H9 (cell line): ENCODE data around the gene TIMM10. TPM values are rescaled to one million over a fixed set of nuclear protein-coding genes. Genes with fewer than 3 reads are reported as not detected.

Experiments used
- DNase-seq: peaks from one replicate; pipeline ENCODE4 v3.0.0-alpha.2; 2017
- H2AFZ ChIP-seq: one replicate; pipeline ENCODE4 v1.6.1; 2013; ENCODE audit warnings: mild to moderate bottlenecking, low read length, control low read depth, moderate library complexity
- H2AK5ac ChIP-seq: 2 replicates; pipeline ENCODE4 v1.6.1; 2013; ENCODE audit warnings: low read length, control low read depth, mixed read lengths; ENCODE audit not compliant: insufficient read length
- H2BK120ac ChIP-seq: one replicate; pipeline ENCODE4 v1.6.1; 2013; ENCODE audit warnings: low read depth, mild to moderate bottlenecking, low read length, control low read depth, inconsistent platforms; ENCODE audit not compliant: poor library complexity, severe bottlenecking
- H2BK12ac ChIP-seq: 2 replicates; pipeline ENCODE4 v1.6.1; 2013; ENCODE audit warnings: low read length, control low read depth, mixed read lengths, low read depth; ENCODE audit not compliant: insufficient read length
- H2BK15ac ChIP-seq: 2 replicates; pipeline ENCODE4 v1.6.1; 2013; ENCODE audit warnings: low read depth, low read length, control low read depth
- H2BK20ac ChIP-seq: one replicate; pipeline ENCODE4 v1.6.1; 2013; ENCODE audit warnings: low read depth, mild to moderate bottlenecking, low read length, control low read depth, inconsistent platforms; ENCODE audit not compliant: poor library complexity, severe bottlenecking
- H2BK5ac ChIP-seq: 2 replicates; pipeline ENCODE4 v1.6.1; 2013; ENCODE audit warnings: low read length, control low read depth, mixed read lengths; ENCODE audit not compliant: insufficient read length
- H3K14ac ChIP-seq: 2 replicates; pipeline ENCODE4 v1.6.1; 2013; ENCODE audit warnings: low read length, control low read depth; ENCODE audit not compliant: insufficient read depth
- H3K18ac ChIP-seq: 2 replicates; pipeline ENCODE4 v1.6.1; 2013; ENCODE audit warnings: low read depth, mild to moderate bottlenecking, mixed read lengths, low read length, control low read depth; ENCODE audit not compliant: insufficient read length
- H3K23ac ChIP-seq: 2 replicates; pipeline ENCODE4 v1.6.1; 2013; ENCODE audit warnings: low read length, control low read depth, mixed read lengths, low read depth; ENCODE audit not compliant: insufficient read length
- H3K23me2 ChIP-seq: 2 replicates; pipeline ENCODE4 v1.6.1; 2013; ENCODE audit warnings: low read depth, mild to moderate bottlenecking, mixed read lengths, low read length, control low read depth; ENCODE audit not compliant: insufficient read length, poor library complexity, severe bottlenecking
- H3K27ac ChIP-seq: 2 replicates; pipeline ENCODE4 v1.5.1; 2013; ENCODE audit warnings: low read length, control low read depth, mixed read lengths, low read depth; ENCODE audit not compliant: insufficient read length
- H3K27me3 ChIP-seq: 2 replicates; pipeline ENCODE4 v1.6.1; 2013; ENCODE audit warnings: low read length, control low read depth, inconsistent platforms; ENCODE audit not compliant: insufficient read depth
- H3K4ac ChIP-seq: 2 replicates; pipeline ENCODE4 v1.6.1; 2013; ENCODE audit warnings: low read depth, mild to moderate bottlenecking, control low read depth, inconsistent platforms, low read length, moderate library complexity
- H3K4me1 ChIP-seq: 2 replicates; pipeline ENCODE4 v1.6.1; 2013; ENCODE audit warnings: low read length, control low read depth, inconsistent platforms; ENCODE audit not compliant: insufficient read depth
- H3K4me2 ChIP-seq: 2 replicates; pipeline ENCODE4 v1.6.1; 2013; ENCODE audit warnings: low read length, control low read depth, mixed read lengths; ENCODE audit not compliant: insufficient read length, insufficient read depth
- H3K56ac ChIP-seq: 2 replicates; pipeline ENCODE4 v1.6.1; 2013; ENCODE audit warnings: low read depth, mild to moderate bottlenecking, mixed read lengths, low read length, control low read depth; ENCODE audit not compliant: insufficient read length
- H3K79me1 ChIP-seq: 2 replicates; pipeline ENCODE4 v1.6.1; 2013; ENCODE audit warnings: low read depth, mild to moderate bottlenecking, moderate library complexity, low read length, control low read depth, inconsistent platforms; ENCODE audit not compliant: insufficient read depth, poor library complexity, severe bottlenecking
- H3K79me2 ChIP-seq: 2 replicates; pipeline ENCODE4 v1.6.1; 2013; ENCODE audit warnings: low read length, control low read depth, inconsistent platforms; ENCODE audit not compliant: insufficient read depth
- H3K9ac ChIP-seq: 2 replicates; pipeline ENCODE4 v1.6.1; 2013; ENCODE audit warnings: low read length, control low read depth, mixed read lengths; ENCODE audit not compliant: insufficient read length; ENCODE audit errors: extremely low read depth
- H3K9me3 ChIP-seq: one replicate; pipeline ENCODE4 v1.6.1; 2013; ENCODE audit warnings: low read depth, low read length, inconsistent platforms; ENCODE audit not compliant: control insufficient read depth
- H3T11ph ChIP-seq: one replicate; pipeline ENCODE4 v1.6.1; 2013; ENCODE audit warnings: mild to moderate bottlenecking, low read length, control low read depth, inconsistent platforms
- H4K20me1 ChIP-seq: one replicate; pipeline ENCODE4 v1.6.1; 2013; ENCODE audit not compliant: control insufficient read depth, insufficient read length, insufficient read depth
- H4K5ac ChIP-seq: 2 replicates; pipeline ENCODE4 v1.6.1; 2013; ENCODE audit warnings: low read depth, mild to moderate bottlenecking, mixed read lengths, low read length, control low read depth; ENCODE audit not compliant: insufficient read length
- H4K8ac ChIP-seq: replicated peaks from 2 replicates; pipeline ENCODE4 v1.6.1; 2013; ENCODE audit warnings: low read length, control low read depth, mixed read lengths, low read depth; ENCODE audit not compliant: insufficient read length
- H4K91ac ChIP-seq: 2 replicates; pipeline ENCODE4 v1.6.1; 2013; ENCODE audit warnings: low read depth, mild to moderate bottlenecking, moderate library complexity, mixed read lengths, low read length, control low read depth; ENCODE audit not compliant: insufficient read length
- H3K27ac Mint-ChIP-seq, 3 experiments: 2 replicates in 2 of 3; 3 replicates in 1 of 3; pipeline ENCODE4 v1.8.0; 2020 to 2021; ENCODE audit warnings: mixed read lengths in 3 of 3, mild to moderate bottlenecking in 1 of 3, moderate library complexity in 1 of 3
- H3K27me3 Mint-ChIP-seq: 2 replicates; pipeline ENCODE4 v1.8.0; 2021; ENCODE audit warnings: low read depth, mild to moderate bottlenecking, moderate library complexity, mixed read lengths
- H3K36me3 Mint-ChIP-seq, 3 experiments: 2 replicates in 2 of 3; 3 replicates in 1 of 3; pipeline ENCODE4 v1.8.0; 2020 to 2021; ENCODE audit warnings: low read depth in 3 of 3, mixed read lengths in 3 of 3; ENCODE audit not compliant: insufficient read depth in 1 of 3
- H3K4me1 Mint-ChIP-seq, 2 experiments: 2 replicates each; pipeline ENCODE4 v1.8.0; 2020; ENCODE audit warnings: mixed read lengths in 2 of 2
- H3K4me3 Mint-ChIP-seq, 2 experiments: 2 replicates in 1 of 2; 3 replicates in 1 of 2; pipeline ENCODE4 v1.8.0; 2020 to 2021; ENCODE audit warnings: mild to moderate bottlenecking in 2 of 2, mixed read lengths in 2 of 2, moderate library complexity in 1 of 2
- H3K9me3 Mint-ChIP-seq, 2 experiments: 2 replicates in 1 of 2; 3 replicates in 1 of 2; pipeline ENCODE4 v1.8.0; 2020; ENCODE audit warnings: mild to moderate bottlenecking in 2 of 2, mixed read lengths in 2 of 2, moderate library complexity in 1 of 2
- WGBS: extraction: QIAGEN DNeasy Blood & Tissue Kit; methylation state at CpG from one replicate; pipeline ENCODE4 v1.1.7; 2013; ENCODE audit warnings: missing lambda C conversion rate, low lambda C conversion rate, mixed read lengths; ENCODE audit not compliant: insufficient read length; ENCODE audit errors: extremely low coverage; 5-methylcytosine and 5-hydroxymethylcytosine counted together
- total RNA-seq: library from RNA; stranded (reverse); gene quantifications from 2 replicates; pipeline ENCODE4 v1.2.1, GENCODE V29; 2021
- TF ChIP-seq, protein P1 (sequence below): fragments of 200-600 bp; sonication (generic); conservative IDR thresholded peaks from 3 replicates; pipeline ENCODE4 v1.8.0; 2021; ENCODE audit warnings: antibody characterized with exemption, mild to moderate bottlenecking

The TIMM10 gene
- total RNA-seq, 1 experiment from 2014 or later, result 130 TPM

DNA sequence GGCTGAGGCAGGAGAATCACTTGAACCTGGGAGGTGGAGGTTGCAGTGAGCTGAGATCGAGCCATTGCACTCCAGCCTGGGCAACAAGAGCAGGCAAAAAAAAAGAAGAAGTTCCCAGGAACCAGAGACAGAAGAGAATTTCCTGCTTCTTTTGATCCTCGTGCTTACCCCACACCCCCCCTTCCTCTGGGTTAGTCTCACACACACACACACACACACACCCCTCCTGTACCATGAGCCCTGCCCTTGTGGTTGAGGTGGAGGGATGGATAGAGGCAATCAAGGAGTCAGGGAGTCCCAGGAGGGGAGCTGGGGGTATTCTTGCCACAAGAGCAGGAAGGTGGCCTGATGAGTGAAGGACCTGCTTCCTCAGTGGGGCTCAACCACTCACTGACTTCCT lies 41.1 kb upstream of the TIMM10 start:
- peaks cover 6% of the 10 kb centered on the region; the same call in 1 of the 2 replicates for H3K4me1 ChIP-seq
- H4K20me1 ChIP-seq, result no peaks in the 10 kb centered on the region
- H2BK120ac ChIP-seq, result no peak overlapping the region
- H3K4me1 Mint-ChIP-seq, result peaks cover 28 to 33% of the 10 kb centered on the region in 2 experiments
- no peak for DNase-seq
- H3K4ac ChIP-seq, result no peak overlapping the region
- WGBS, result no CpG with 5 or more reads among the region's 2 CpGs
- no peaks in the 10 kb centered on the region for H3K79me1 ChIP-seq
- no peak overlapping the region for H2BK20ac ChIP-seq
- H3K27me3 ChIP-seq, result no peaks in the 10 kb centered on the region; the same call in 1 of the 2 replicates
- H3K9ac ChIP-seq, result no peak overlapping the region
- H2BK12ac ChIP-seq, result no peak overlapping the region
- H3K27me3 Mint-ChIP-seq, result peaks cover 9% of the 10 kb centered on the region
- no peaks in the 10 kb centered on the region for H3K9me3 ChIP-seq
- TF ChIP-seq, protein P1, sequence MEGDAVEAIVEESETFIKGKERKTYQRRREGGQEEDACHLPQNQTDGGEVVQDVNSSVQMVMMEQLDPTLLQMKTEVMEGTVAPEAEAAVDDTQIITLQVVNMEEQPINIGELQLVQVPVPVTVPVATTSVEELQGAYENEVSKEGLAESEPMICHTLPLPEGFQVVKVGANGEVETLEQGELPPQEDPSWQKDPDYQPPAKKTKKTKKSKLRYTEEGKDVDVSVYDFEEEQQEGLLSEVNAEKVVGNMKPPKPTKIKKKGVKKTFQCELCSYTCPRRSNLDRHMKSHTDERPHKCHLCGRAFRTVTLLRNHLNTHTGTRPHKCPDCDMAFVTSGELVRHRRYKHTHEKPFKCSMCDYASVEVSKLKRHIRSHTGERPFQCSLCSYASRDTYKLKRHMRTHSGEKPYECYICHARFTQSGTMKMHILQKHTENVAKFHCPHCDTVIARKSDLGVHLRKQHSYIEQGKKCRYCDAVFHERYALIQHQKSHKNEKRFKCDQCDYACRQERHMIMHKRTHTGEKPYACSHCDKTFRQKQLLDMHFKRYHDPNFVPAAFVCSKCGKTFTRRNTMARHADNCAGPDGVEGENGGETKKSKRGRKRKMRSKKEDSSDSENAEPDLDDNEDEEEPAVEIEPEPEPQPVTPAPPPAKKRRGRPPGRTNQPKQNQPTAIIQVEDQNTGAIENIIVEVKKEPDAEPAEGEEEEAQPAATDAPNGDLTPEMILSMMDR, result no peak
- no peak overlapping the region for H3K14ac ChIP-seq
- H3T11ph ChIP-seq, result no peak overlapping the region
- H3K79me2 ChIP-seq, result no peaks in the 10 kb centered on the region
- H3K36me3 Mint-ChIP-seq, result peaks cover 0 to 2% (median 0%) of the 10 kb centered on the region in 3 experiments; a peak in 2 of 7 replicates
- H3K4me2 ChIP-seq, result no peak overlapping the region
- no peak overlapping the region for H2BK15ac ChIP-seq
- H2BK5ac ChIP-seq, result no peak overlapping the region
- H4K8ac ChIP-seq, result no peak overlapping the region
- H3K27ac Mint-ChIP-seq, result no peak overlapping the region
- no peak overlapping the region for H2AK5ac ChIP-seq
- no peak overlapping the region for H3K27ac ChIP-seq
- peaks cover 8% of the 10 kb centered on the region for H3K23me2 ChIP-seq
- H3K9me3 Mint-ChIP-seq, result no peaks in the 10 kb centered on the region
- H3K56ac ChIP-seq, result no peak overlapping the region
- no peak overlapping the region for H4K91ac ChIP-seq
- H3K18ac ChIP-seq, result no peak overlapping the region
- no peak overlapping the region for H3K23ac ChIP-seq
- no peak overlapping the region for H4K5ac ChIP-seq
- H2AFZ ChIP-seq, result no peak overlapping the region
- no peak overlapping the region; a peak in 1 of 5 replicates for H3K4me3 Mint-ChIP-seq
